DMS114 treated with DMSO at 0.1 percent for 48 hours (cell line): ENCODE data around the gene ADAMTSL2.

Experiments used
- DNase-seq: peaks from one replicate; lab custom pipeline; 2025; ENCODE audit not compliant: unreplicated experiment; lab: John Stamatoyannopoulos, UW

The ADAMTSL2 gene

DNA sequence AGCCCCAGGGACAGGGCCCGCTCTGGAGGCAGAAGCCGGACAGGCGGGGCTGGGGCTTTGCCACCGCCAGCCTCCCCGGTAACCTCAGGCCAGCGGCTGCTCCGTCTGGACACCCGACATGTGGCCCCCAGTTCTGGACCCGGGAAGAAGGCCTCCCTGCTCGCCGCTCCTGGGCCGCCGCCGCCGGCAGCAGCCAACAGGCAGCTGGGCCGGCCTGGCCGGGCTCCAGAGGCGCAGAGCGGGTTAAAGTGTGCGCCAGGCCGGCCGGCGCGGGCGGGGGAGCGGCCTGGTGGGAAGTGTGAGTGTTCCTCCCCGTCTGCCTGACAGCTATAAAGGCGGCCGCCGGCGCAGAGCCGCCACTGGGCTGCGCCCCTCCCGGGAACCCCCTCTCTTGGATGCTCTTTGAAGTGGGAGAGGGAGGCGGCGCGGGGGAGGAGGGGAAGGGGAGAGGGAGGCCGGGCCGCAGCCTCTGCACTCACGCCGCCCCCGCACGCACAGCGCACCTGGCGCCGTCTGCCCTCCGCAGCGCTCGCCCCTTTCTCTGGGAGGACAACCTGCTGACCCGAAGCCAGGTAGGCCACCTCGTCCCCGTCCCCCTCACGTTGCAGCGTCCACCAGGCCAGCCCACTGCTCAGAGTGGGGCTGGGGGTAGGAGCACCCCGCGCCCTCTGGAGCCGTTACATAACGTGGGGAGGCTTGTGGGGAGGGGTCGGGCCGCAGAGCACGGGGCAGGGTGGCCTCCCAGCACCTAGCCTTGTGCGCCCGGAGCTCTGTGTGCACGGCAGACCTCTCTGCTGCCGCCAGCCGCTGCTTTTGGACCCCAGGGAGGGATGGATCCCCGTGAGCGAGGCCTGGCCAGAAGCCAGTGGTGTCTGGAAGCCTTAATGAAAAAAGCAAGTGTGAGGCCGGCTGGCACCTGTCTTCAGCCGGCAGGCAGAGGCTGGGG lies at the start of gene ADAMTSL2:
Gene ADAMTSL2, plus strand, starts transcription at position 359 of the 946 bp plus-strand sequence. CDS start 2,009 bp downstream, outside the sequence.
- DNase-seq: no peak

DNA sequence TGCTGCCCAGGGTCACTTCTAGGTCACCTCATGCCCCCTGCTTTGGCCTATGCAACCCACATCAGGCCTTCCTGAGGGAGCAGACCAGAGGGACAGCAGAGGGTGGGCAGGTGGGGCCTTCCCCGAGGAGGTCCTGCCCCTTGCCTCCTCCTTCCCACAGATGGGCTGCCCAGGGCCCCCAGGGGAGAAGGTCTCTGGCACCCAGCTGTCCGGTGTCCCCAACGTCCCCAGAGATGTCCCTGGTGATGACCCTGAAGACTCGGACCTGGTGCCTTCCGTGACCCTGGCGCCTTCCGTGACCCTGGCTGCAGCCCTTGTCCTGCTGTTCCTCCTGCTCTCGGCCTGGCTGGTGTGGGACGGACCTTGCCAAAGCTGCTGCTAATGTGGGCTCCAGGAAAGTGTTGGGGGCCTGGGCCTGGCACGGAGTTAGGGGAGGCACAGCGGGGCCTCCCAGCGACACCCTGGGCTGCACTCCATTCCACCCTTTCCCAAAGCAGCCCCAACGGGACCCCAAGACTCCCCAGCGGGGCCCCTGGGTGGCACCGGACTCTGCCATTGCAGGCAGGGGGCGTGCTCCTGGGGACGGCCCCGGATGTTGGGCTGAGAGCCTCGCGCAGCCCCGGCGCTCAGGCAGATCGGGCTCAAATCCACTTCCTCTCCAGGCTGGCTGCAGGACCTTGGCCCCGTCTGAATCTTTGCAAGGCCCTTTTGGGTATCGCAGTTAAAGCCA lies 48.8 kb upstream of the ADAMTSL2 start:
- DNase-seq: no peak

- no peak for DNase-seq
These were observed 47.2 kb upstream of the ADAMTSL2 start for GRCh38 chr9:133487331-133487725.

GRCh38 chr9:133488686-133489252 lies 45.7 kb upstream of the ADAMTSL2 start:
- DNase-seq: no peak

DNA sequence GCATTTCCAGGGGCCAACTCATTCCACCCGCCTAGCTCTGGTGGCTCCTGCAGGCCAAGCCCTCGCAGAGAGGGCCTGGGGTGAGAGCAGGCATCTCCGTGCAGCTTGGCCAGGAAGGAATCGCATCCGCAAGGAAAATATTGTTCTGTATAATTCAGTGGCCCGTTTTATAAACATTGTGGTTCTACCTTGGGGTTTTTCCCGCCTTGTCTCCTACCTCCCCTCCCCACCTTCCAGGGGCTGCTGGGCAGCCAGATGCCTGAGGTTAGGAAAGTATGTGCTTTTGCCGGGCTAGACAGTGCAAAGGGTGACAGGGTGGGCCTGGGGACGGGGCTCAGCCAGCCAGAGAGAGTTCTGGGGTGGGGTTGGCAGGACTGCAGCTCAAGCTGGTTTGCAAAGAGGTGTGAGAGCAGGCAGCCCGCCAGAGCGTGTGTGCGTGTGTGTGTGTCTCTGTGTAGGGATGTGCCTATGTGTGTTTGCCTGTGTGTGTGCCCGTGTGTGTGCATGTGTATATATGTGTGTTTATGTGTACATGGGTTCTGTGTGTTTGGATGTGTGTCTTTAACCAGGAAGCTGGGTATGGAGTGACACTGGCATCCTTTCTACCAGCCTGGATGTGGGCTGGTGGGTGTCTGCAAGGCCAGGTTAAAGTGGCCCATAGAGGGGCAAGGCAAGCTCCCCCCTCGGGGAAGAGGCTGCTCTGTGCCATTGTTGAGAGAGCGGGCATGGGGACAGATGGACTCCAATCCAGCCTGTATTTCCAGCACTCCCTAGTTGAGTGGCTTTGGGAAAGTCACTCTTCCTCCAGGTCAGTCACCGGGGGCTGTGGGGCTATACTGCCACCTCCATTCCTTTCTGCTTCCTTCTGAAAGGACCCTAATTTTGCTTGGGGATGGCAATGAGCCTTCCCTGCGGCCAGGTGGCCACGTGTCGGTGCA lies 45.0 kb upstream of the ADAMTSL2 start:
- no peak for DNase-seq

GRCh38 chr9:133490201-133490681 lies 44.3 kb upstream of the ADAMTSL2 start:
- DNase-seq: no peak

GRCh38 chr9:133490865-133491655 lies 43.4 kb upstream of the ADAMTSL2 start:
- no peak for DNase-seq

- DNase-seq: no peak
These were observed 42.9 kb upstream of the ADAMTSL2 start for GRCh38 chr9:133491656-133491925.

DNA sequence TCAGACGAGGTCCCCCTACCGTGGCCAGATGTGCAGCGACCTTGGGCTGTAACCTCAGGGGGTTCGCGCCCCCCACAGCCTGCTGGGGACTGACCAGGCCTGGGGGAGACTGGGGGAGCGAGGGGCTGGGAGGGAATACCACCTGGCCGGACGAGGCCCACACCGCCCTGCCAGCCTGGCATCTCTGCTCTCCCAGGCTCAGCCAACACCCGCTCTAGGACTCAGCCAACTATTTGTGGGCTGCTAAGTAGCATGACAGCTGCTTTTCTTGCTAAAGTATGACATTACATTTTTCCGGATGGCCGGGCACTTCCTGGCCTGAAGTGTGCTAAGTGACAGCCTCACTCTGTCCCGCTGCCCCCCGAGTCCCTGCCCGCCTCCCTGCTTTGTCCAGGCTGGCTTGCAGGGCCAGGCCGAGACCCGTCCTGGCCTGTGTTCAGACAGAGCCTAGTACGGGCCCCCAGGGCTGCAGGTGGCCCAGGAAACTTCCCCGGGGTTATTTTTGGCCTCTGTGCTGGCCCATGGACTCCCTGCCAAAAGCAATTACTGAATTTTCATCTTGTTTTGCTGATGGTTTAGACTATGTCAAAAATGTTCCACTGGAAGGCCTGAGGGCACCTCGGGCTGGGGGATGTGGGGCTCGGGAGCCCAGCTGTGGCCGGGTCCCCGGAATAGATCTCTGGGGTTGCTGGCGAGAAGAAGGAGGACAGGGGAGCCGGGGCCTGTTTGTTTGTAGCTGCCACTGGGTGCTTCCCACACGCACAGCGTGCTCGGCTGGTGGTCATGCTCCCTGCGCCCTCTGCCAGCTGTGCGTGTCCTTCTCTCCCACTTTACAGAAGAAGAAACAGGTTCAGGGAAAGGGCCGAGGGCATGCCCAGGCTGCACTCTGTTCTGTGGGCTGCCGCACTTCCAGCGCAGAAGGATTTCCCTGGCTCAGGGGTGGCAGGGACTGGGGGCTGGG lies 42.2 kb upstream of the ADAMTSL2 start:
- no peak for DNase-seq

DNA sequence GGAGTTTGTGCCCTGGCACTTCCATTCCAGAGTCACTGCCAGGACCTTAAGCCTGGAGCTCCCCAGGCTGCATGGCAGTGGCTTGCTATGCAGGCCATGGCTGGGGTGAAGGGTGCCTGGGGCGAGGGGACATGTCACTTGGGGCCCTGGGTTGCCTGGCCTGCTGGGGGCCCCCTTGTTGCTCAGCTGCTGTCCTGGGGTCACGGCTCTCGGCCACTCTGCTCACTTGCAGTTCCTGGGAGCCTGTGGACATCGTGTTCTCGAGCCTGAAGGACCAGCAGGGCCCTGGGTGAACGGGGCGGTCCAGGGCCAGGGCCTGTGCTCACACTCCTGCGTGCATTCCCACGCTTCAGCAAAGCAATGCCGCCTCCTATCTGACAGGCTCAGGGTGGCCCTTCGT lies 41.1 kb upstream of the ADAMTSL2 start:
- DNase-seq: no peak

- no peak for DNase-seq
These were observed 40.5 kb upstream of the ADAMTSL2 start for GRCh38 chr9:133493845-133494540.

DNA sequence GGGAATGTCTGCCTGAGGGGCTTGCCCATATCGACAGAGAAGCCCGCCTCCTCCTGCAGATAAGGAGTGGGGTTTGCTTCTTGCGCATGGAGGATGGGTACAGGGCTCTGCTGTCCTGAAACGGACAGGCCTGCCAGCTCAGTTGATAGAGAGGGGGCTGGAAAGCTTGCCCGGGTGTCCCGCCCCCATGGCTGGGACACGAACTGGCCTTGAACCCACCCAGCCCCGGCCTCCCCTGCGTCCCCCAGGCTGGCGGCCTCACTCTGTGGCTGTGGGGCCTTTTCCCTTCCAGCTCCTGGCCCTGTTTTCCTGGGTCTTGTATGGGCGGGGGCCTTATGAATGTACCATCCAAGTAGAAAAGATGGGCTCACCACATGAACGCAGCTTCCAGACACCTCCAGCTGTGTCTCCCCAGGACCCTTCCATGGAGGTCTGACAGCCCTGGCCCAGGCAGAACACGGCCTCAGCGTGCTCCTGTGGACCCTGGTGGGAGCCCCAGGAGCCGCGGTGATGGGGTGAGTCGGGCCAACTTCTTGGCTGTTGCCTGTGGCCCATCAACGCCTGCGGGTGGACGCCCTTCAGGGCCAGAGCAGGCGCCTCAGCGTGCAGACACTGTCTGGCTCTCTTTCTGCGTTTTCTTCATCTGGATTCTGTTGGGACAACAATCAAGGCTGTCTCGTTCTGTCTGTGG lies 39.7 kb upstream of the ADAMTSL2 start:
- no peak for DNase-seq

GRCh38 chr9:133495327-133496293 lies 38.9 kb upstream of the ADAMTSL2 start:
- no peak for DNase-seq

GRCh38 chr9:133496861-133497842 lies 37.4 kb upstream of the ADAMTSL2 start:
- no peak for DNase-seq
